GM12865 (cell line): ENCODE results near the gene RNF123.

Experiments used
- DNase-seq: peaks from one replicate; pipeline ENCODE4 v3.0.0; 2010; ENCODE audit warnings: low read depth
- H3K4me3 ChIP-seq: 2 replicates; pipeline ENCODE4 v1.5.1; 2011; ENCODE audit warnings: mild to moderate bottlenecking, low read depth, low read length, control low read depth
- CTCF ChIP-seq: IDR thresholded peaks from 2 replicates; pipeline ENCODE4 v1.5.1; 2011; ENCODE audit warnings: low read length, control low read depth, low read depth, inconsistent platforms; ENCODE audit not compliant: insufficient read depth; ENCODE audit errors: missing control alignments

Gene RNF123

GRCh38 chr3:49669352-49669751 lies 20.0 kb upstream of the RNF123 start:
- no peak for DNase-seq
- H3K4me3 ChIP-seq, result no peak overlapping the region
- no peak for TF ChIP-seq CTCF

GRCh38 chr3:49670940-49671290 lies 18.4 kb upstream of the RNF123 start:
- H3K4me3 ChIP-seq, result no peak overlapping the region
- TF ChIP-seq CTCF, result no peak
- DNase-seq, result no peak

GRCh38 chr3:49671291-49672288 lies 17.8 kb upstream of the RNF123 start:
- TF ChIP-seq CTCF, result peak; percentile 94
- no peak overlapping the region for H3K4me3 ChIP-seq
- DNase-seq, result peak; percentile 83

- no peak for TF ChIP-seq CTCF
- H3K4me3 ChIP-seq, result peak overlapping the region; percentile 76
- DNase-seq, result peak; percentile 55
Observed at GRCh38 chr3:49673121-49673714, 16.1 kb upstream of the RNF123 start.

- TF ChIP-seq CTCF, result no peak
- peak; percentile 99 for DNase-seq
- H3K4me3 ChIP-seq, result peak within 1 kb of the TSS; percentile 76
Observed at GRCh38 chr3:49673715-49674496, 15.5 kb upstream of the RNF123 start, which contains the start of gene APEH. Gene APEH (plus strand): TSS chr3:49674351. CDS start chr3:49674402, 51 bp downstream.

- H3K4me3 ChIP-seq, result peak overlapping the region; percentile 76
- no peak for DNase-seq
Observed at GRCh38 chr3:49674497-49674983, 14.8 kb upstream of the RNF123 start.

More at GRCh38 chr3:49674497-49674983, 14.8 kb upstream of the RNF123 start:
- no peak for TF ChIP-seq CTCF
